Loucy (cell line): Measurements from ENCODE around the gene PLCG2.

Experiments used
- CTCF ChIP-seq: fragments of 200-600 bp; sonication (generic); conservative IDR thresholded peaks from 2 replicates; pipeline ENCODE4 v1.5.1; 2014; ENCODE audit warnings: mild to moderate bottlenecking, antibody characterized with exemption, low read length
- EZH2phosphoT487 ChIP-seq: fragments of 200-600 bp; IDR thresholded peaks from 2 replicates; pipeline ENCODE4 v1.6.1; 2018; ENCODE audit warnings: antibody characterized with exemption, mild to moderate bottlenecking, moderate library complexity, borderline replicate concordance

- TF ChIP-seq CTCF (no peak), EZH2phosphoT487 (no peak)
Measured at GRCh38 chr16:81774348-81774747, 4.7 kb upstream of the PLCG2 start.
